Kidney epithelial cell (primary cell): ENCODE results near the gene SNRNP35. TPM values are rescaled to one million over a fixed set of nuclear protein-coding genes. Genes with fewer than 3 reads are reported as not detected.

ENCODE experiments used
- DNase-seq: peaks from one replicate; pipeline ENCODE4 v3.0.0-alpha.2; 2010; ENCODE audit warnings: low read depth
- H3K27me3 ChIP-seq: 2 replicates; pipeline ENCODE4 v1.6.0; 2011; ENCODE audit warnings: low read length; ENCODE audit not compliant: control insufficient read depth, insufficient read depth
- H3K36me3 ChIP-seq: 2 replicates; pipeline ENCODE4 v1.5.1; 2011; ENCODE audit warnings: low read length; ENCODE audit not compliant: control insufficient read depth, insufficient read depth
- H3K4me3 ChIP-seq: 2 replicates; pipeline ENCODE4 v1.5.1; 2011; ENCODE audit warnings: low read depth, mild to moderate bottlenecking, control low read depth, low read length
- CTCF ChIP-seq: IDR thresholded peaks from 2 replicates; pipeline ENCODE4 v1.5.1; 2011; ENCODE audit warnings: mild to moderate bottlenecking, moderate library complexity, low read length, control low read depth, inconsistent platforms; ENCODE audit not compliant: insufficient read depth, poor library complexity, severe bottlenecking
- total RNA-seq: library from RNA; depleted of rRNA; stranded (reverse); fragments of >200 nt; gene quantifications from 2 replicates; pipeline ENCODE4 v1.2.3, GENCODE V29; 2015

SNRNP35 gene
- total RNA-seq, 1 donor from 2014 or later: 9.3 TPM

GRCh38 chr12:123516216-123516780, 58.4 kb downstream of the SNRNP35 start:
- Histone ChIP-seq H3K36me3 (peaks cover 5% of the 10 kb centered on the region), H3K27me3 (no peaks in the 10 kb centered on the region), H3K4me3 (no peak overlapping the region)
- DNase-seq: no peak
- TF ChIP-seq CTCF: no peak

Other genes starting within 250 kb of the SNRNP35 start
- 17.5 and 42.1 TPM in 2 replicates for gene MPHOSPH9, start 225.0 kb upstream of the SNRNP35 start, total RNA-seq
- gene MTRFR, start 224.7 kb upstream of the SNRNP35 start, total RNA-seq: 10.9 and 18.5 TPM in 2 replicates
- gene CDK2AP1, start 186.3 kb upstream of the SNRNP35 start, total RNA-seq: 175 and 195 TPM in 2 replicates
- gene SBNO1, start 93.3 kb upstream of the SNRNP35 start, total RNA-seq: 29.2 and 31.5 TPM in 2 replicates
- gene KMT5A, start 74.0 kb upstream of the SNRNP35 start, total RNA-seq: 44.0 and 44.4 TPM in 2 replicates
- 3.6 and 4.2 TPM in 2 replicates for gene RILPL2, start 21.5 kb upstream of the SNRNP35 start, total RNA-seq
- 10.2 and 12.1 TPM in 2 replicates for gene RILPL1, start 75.6 kb downstream of the SNRNP35 start, total RNA-seq
- 242 and 259 TPM in 2 replicates for gene TMED2, start 126.4 kb downstream of the SNRNP35 start, total RNA-seq
- 16.2 and 25.6 TPM in 2 replicates for gene DDX55, start 144.0 kb downstream of the SNRNP35 start, total RNA-seq
- 75.6 and 80.0 TPM in 2 replicates for gene EIF2B1, start 175.5 kb downstream of the SNRNP35 start, total RNA-seq
- 33.1 and 35.9 TPM in 2 replicates for gene GTF2H3, start 175.7 kb downstream of the SNRNP35 start, total RNA-seq
- 12.3 and 13.4 TPM in 2 replicates for gene TCTN2, start 213.0 kb downstream of the SNRNP35 start, total RNA-seq